ENCODE data around the gene CDON.
"Not testable (repeated sequence)": the region's sequence is repeated elsewhere in the genome, so short reads cannot be mapped to it uniquely, and the experiment has no call there.

The CDON gene

DNA sequence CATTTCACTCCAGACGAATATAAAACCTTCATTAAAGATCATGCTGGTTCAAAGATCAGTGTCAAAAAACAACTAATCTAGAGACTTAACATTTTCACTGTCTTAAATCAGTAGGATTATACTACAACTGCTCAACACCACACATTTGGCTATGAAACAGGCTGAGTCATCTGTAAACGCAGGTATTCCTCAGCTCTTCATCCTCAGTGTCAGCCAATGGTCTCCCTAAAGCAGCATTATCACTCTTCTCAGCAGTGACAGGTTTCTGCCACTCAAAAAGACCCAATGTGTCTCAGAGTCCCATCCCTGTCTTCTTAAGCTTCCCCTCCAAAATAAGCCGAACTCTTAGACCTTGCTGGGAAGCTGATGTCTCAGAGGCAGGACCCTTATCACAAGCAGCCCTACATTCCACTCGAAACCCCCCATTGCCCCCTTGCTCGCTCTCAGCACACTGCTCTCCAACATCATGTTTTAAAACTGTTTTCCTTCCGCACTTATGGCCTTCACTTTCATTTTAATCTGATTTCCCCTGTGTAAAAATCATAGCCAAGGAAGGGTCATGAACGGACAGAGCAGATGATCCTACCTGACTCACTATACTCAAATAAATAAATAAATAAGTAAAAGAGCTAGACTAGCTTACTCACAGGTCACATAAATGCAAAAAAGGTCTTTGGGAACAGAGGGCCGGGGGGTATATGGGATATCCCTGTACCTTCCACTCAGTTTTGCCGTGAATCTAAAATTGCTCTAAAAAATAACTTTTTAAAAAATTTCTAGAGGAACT, 23.0 kb downstream of the CDON start:
- DNase-seq, result no peak

DNA sequence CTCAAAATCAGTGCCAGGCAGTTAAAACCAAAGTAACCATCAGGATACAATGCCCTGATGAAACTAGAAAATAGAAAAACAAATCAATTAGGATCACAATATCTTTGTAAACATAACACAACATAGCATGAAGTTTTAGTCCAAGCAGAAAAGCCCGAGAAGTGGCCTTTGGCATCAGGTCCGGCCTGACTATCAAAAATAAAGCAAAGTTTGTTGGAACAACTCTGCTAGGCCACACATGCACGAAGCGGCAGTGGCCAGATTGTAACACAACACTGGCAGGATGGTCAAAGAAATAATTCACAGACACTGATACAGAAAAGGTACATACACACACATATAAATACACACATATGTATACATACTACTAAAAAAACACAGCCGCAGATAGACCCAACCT, 26.9 kb downstream of the CDON start:
- DNase-seq, result no peak

DNA sequence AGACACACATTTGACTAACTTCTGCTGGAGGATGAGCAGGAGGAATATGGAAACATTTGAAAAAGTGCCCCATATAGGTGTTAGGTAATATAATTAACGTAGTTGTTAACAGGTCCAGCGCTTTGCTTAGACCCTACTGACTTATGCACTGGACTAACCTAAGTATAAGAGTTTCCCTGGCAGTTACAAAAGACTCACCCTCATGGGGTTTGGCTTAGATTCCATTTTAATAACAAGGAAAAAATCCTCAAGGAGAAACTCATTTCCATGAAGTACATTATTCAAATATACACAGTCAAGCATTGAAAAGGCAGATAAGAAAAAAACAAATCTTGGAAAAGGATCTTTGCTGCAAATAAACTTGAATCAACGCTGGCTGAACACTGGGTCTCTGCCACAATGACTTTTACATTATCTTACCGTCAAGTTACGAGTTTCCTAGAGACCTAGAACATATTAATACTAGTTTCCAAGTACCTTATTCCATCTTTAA, 27.7 kb downstream of the CDON start:
- no peak for DNase-seq

DNA sequence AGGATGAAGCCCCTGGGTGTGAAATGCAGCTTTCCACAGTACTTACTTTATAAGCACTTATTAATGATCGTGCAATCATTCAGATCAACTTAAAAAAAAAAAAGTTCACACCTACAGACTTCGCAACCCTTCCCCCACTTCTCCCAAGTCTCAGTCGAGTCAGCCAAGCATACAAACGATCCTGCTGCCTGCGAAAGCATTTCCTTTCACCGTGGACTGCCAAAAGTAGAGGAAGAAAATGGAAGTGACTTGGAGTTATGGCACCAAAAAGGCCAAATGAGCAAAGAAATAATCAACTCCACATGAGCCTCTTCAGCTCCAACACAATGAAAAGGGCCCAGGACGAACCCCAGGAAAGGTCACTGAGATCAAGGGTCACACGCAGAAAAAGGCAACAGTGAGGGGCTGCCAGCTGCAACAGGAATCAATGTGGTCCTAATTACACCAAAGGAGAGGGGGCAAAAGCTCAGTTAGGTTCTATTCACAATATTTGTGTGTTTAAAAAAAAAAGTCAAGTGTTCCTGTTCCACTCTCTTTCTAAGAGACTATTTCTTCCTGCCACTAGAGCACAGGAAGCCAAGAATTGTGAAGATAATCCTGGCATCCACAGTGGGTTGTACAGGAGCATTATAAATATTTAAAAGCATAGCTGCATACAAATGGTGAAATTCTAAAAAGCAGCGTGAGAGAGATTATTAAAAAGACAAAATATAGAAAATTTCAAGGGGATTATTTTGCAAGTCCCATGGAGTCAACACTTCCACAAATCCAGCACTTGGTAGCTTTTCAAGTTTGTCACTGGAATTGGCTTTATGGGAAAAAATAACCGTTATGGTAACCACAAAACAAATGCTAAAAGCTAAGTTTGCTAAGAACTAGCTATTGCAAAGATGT, 28.4 kb downstream of the CDON start:
- no peak for DNase-seq

DNA sequence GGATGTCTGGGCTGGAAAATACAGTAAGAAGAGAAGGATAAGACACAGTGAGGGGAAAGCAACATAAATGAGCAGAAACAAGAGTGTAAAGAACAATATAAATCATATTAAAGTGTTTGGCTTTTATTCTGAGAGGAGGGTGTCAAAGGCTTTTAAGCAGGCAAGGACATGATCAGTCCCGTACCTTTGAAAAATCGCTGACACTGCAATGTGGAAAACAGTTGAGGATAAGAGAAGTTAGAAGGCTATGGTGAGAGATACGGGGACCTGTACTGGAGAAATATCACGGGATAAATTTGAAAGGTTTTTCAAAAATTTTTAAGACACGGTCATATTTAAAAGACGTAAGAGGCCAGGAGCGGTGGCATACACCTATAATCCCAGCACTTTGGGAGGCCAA, 30.3 kb downstream of the CDON start:
- no peak for DNase-seq

DNA sequence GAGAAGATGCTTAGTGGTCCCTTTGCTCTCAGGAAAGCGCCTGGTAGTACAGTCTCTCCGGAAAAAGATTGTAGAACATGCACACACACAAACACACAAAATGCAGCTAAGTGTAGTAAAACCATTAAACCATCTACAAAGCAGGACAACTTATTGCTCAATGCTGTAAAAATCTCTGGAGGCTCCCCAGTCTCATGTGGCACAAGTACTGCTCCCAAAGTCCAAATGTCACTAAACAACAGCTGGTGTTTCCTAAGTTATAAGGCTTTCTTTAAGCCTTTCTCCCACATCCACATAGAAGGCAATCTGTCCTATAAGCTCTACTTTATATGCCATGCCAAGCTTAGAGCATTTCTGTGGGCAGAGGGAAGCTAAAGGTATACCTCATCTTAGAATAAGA, 32.9 kb downstream of the CDON start:
- no peak for DNase-seq

DNA sequence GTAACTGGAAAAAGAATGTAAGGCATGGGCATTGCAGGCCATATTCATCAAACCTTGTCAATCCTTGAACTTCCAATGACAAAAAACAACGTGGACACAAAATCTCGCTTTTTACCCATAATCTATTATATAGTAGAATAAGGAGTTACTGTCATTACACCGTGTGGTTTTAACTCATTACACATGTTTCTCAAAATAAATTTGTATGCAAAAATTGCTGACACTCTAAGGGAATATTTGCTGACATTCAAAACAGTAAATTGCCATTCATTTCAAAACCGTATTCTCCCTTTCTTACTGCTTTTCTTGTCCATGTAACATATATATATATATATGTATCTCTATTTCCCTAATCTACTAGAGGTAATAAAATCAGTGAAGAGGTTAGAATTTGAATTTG, 33.4 kb downstream of the CDON start:
- no peak for DNase-seq

DNA sequence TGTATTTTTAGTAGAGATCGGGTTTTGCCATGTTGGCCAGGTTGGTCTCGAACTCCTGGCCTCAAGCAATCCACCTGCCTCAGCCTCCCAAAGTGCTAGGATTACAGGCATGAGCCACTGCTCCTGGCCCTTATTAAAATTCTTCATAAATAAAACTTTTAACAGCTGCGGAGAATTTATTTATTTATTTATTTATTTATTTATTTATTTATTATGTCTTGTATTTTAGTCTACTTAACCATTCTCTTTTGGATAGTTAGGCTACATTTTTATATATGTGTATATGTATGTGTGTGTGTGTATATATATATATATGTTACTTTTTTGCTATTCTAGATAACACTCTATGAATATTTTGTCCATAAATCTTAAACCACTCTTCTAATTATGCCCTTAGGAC, 34.1 kb downstream of the CDON start:
- DNase-seq, result not testable (repeated sequence)

DNA sequence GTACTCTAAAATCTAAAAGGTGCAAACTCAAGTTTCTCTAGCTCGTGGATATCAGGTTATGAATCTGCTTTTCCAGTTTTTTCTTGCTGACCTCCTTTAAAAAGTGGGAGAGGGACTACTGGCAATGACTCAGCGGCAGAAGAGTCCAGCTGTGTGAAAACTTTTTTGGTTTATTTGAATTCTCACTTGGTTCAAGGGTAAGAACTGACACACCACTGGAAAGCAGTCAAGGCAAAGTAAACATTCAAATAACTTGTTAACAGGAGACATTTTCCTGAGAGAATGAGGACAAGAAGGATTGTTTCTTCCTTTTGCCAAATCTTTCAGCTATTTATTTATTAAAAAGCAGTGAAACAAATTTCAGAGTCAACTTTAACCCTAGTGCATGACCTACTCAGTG, 36.1 kb downstream of the CDON start:
- DNase-seq, result no peak

DNA sequence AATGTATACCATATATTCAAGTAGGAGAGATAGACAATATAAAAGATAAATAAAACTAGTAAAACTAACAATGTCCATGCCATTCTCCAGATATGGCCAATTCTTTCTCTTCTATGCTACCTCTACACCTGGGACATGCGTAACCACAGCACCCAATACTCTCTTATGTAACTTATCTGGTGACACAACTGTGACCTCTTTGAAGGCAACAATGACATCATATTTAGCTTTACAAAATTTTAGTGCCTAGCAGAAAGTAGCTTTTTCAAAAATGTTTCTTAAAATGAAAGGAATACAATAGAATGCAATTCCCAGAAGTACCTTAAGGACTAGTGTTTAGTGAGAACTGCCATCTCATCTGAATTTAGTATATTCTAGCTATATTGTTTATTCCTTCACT, 36.8 kb downstream of the CDON start:
- no peak for DNase-seq

DNA sequence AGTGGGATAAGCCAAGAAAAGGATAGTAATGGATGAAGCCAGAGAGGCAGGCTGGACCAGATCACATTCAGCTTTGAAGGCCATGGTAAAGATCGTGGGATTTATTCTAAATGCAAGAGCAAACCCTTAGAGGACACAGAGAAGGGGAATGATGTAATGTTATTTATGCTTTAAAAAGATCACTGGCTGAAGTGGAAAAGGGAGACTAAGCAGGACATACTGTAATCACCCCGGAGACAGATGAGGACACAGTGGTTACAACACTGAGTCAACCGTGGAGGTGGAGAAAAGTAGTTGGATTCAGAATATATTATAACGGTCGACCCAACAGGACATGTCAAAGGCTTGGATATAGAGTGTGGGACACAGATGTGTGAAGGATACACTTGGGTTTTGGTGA, 38.5 kb downstream of the CDON start:
- DNase-seq, result no peak

DNA sequence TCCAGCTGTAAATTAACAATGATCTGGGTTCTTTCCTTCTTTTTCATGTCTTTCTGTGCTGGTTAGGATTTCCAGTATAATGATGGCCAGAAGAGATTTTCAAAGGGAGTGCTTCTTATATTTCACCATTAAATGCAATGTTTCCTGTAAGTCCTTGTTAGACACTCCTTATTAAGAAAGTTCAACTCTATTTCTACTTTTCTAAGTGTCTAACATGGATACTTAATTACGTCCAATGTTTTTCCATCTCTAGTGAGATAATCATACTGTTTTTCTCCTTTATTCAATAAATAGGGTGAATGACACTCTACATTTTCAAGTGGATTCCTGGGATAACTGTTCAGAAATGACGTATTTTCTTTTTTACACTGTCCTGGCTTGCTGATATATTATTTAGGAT, 49.8 kb downstream of the CDON start:
- no peak for DNase-seq

DNA sequence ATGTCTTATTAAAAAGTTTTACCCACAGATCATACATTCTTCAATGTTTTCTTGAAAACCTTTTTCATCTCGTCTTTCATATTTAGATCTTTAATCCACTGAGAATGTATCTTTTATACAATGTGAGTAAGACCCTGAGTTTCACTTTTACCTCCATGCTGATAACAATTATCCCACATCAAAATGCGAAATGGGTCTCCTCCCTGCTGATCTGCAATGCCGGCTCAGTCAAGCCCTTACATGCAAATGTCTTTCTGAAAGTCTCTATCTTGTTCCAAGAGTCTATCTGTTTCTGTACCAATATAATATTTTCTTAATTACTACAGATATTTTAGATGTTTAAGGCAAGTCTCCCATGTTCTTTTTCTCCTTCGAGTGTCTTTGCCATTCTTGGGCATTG, 50.9 kb downstream of the CDON start:
- no peak for DNase-seq

DNA sequence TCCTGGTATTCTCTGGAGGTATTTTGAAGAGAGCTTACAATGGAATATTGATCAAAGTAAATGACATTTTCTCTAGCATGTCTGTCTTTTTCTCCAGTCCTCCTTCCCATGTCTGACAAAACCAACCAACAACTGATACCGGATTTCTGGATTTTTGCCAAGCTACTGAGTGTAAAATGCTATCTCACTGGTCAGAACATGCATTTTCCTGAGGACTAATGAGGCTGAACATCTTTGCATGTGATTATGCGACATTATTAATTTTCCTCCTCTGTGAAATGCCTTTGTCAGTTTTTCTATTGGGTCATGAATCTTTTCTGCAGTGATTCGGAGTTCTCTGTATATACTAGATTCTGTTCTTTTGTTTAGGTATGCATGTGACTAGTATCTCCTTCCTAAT, 51.4 kb downstream of the CDON start:
- DNase-seq, result no peak

DNA sequence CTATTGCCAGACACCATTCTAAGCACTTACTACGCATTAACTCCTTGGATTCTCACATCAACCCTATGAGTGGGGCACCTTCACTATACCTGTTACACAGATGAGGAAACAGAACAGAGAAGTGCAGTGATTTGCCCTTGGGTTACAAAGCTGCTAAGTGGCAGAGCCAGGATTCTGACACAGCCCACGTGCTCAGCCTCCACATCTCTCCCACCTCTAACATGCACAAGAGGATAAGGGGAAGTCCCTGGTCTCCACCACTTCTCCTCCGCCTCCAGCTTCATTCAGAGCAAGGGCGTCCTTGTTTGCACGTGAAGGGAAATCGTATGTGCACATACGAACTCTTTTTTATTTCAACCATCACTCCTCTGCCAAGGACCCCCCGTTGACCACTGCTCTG, 53.7 kb downstream of the CDON start:
- no peak for DNase-seq

DNA sequence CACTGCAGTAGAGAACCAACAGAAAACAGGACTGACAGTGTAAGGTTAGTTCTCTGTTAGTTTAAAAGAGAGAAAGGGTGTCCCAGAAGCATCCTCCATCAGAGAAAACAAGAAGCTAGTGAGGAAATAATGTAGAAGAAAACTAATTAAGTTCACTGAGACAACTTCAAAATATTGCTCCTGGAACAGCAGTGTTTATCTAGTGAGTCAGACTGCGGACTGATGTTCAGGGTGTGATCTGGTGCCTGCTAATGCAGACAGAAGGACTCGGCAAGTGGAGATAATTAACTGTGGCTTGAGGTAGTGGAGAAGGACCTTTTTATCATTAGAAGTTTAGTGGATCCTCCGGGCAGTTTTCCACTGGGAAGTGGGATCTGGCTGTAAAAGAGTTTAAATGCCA, 55.4 kb downstream of the CDON start:
- no peak for DNase-seq

DNA sequence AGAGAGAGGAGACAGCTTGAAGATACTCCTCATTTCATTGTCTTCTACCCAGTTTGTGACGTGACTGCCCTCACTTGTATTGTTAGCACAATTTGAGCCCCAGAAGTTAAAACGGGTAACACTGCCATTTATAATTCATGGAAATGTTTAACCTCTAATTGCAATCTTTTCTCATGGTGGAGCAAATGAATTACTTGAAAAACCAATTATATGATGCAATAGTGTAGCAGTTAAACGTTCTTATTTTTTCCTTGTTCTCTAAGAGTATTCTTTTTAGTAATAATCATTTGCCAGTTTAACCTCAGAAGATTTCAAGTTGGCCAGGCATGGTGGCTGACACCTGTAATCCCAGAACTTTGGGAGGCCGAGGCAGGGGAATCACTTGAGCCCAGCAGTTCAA, 56.6 kb downstream of the CDON start:
- no peak for DNase-seq

DNA sequence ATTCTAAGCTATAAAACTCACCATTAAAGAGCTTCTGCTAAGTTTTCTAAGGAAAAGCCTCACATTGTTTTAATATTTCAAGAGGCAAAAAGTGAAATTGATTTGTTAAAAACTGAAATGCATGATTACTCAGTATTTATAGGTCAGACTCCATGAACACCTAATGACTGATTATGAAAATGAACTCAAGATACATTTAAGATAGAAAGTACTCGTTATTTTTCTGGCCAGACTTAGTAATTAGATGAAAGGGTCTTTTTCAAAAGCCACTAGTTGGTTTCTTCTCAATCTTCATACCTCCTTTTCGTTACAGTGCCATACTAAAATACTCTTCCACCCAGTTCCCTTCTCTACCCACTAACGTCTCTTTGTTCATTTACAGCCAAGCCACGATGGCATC, 60.5 kb downstream of the CDON start:
- DNase-seq, result no peak

DNA sequence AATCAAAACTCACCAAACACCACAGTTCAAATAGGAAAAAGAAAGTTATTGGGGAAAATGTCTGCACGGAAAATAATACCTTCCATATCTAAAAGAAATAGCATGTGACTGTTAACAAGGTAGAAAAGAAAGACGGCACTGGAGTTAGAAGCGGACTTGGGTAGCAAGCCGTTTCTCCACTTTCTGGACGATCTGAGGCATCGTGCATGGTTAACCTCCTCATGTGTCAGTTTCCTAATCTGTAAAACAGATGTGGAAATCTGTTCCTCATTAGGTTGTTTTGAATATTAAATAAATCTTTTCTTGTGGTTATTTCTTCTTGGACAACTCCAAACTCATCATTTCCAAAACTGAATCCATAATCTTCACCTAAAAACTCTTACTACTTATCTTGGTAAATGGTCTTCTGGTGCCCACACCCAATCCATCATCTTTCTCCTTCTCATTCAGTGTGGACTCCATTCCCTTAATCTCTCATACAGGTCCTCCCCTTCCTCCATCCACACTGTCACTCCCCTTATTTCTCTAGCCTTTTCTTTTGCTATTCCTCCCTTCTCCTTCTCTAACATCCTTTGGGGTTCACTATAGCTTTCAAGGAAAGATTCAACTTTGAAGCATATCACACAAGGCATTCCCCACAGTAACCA, 63.3 kb downstream of the CDON start:
- DNase-seq, result no peak

DNA sequence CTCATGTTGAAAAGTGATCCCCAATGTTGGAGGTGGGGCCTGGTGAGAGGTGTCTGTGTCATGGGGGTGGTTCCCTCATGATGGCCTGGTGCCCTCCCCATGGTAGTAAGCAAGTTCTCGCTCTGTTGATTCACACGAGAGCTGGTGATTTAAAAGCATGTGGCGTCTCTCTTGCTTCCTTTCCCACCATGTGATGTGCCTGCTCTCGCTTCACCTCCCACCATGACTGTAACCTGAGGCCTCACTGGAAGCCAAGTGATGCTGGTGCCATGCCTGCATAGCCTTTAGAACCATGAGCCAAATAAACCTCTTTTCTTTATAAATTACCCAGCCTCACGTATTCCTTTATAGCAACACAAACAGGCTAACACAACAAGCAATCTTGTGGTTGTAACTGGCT, 64.4 kb downstream of the CDON start:
- DNase-seq, result no peak

DNA sequence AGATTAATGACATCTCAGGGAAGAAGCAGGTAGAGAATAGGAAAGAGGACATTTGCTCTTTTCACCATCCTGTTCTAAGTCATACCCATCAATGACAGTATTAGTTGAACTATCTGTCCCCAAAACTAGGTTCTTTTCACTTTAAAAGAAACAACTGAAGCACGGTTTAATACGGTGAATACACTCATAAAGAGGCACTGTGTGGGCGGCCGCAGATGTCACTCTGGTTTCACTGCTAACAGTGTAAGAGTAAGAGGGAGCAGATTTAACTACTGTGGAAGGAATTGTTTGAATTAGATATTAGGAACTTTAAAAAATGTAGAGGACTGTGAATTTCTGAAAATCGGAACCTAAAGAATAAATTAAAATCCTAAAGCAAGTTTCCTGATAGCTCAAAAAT, 67.4 kb downstream of the CDON start:
- DNase-seq, result no peak

DNA sequence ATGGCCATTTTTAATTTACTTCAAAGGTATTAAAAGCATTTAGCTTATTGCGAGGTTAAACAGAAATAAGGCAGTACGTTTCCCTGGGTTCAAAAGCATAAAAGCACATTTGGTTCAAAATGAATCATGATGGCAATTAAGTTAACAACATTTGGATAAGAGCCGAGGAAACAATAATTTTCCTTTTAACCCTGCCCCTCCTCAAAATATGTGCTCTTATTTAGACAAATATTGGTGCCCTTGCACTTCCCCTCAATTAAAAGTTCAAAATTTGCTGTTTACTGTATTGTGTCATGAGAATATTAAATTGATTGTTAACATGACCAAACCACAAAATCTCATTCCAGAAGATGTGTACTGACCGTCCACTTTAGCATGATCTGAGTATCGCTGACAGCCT, 68.2 kb downstream of the CDON start:
- no peak for DNase-seq

DNA sequence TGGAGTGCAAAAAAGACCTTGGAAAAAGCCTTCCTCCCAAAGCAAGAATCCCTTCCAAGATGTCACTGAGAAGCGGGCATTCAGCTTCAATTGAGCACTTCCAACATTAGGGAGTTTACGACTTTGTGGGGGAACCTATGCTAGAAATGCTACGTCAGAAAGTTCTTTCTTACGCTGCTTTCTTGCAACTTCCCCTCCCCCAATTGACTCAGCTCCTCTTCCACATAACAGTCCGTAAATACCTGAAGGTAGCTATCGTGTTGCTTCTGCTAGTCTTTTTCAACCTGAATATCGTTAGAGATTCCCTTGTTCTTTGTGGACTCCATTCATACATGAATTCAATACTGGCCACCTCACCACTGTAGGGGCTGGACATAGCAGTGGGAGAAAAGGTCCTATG, 69.8 kb downstream of the CDON start:
- DNase-seq, result no peak

DNA sequence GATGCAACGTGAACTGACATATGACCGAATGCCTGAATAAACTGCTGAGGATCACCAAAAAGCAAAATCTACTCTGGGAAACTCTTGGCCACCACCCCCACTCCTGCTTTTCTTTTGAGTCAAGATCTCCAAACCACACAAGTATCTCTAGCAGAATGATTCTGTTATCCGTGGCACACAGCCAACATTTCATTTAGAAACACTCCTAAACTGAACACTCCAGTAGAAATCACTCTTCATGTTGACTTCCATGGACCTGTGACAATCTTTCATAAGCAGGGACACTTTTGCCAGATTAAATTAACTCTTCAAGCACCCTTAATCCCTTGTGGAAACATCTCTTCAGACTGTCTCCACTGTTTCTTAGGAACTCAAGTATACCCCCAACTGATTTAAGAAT, 72.4 kb downstream of the CDON start:
- no peak for DNase-seq
